SK-N-SH (cell line): ENCODE measurements around the gene RPAP3. TPM values are rescaled to one million over a fixed set of nuclear protein-coding genes. Genes with fewer than 3 reads are reported as not detected.

ENCODE experiments used
- CTCF ChIA-PET: fragments of 300-600, 350-600 bp; formaldehyde crosslinking; extraction: SDS; loops from one replicate; lab custom pipeline; 2021; lab: Yijun Ruan, JAX
- POLR2A ChIA-PET: fragments of 350-600 bp; sonication (Branson Sonifier 250); formaldehyde crosslinking; extraction: SDS; loops from one replicate; lab custom pipeline; 2020; ENCODE audit warnings: antibody characterized with exemption, inconsistent platforms; lab: Yijun Ruan, JAX
- DNase-seq: peaks from one replicate; pipeline ENCODE4 v3.0.0; 2012
- H2AFZ ChIP-seq: fragments of 200-600 bp; sonication (generic); 2 replicates; pipeline ENCODE4 v1.8.1; 2016; ENCODE audit warnings: antibody characterized with exemption, mild to moderate bottlenecking, low read depth
- H3F3A ChIP-seq: fragments of 200-600 bp; sonication (generic); replicated peaks from 2 replicates; pipeline ENCODE3; 2016; ENCODE audit warnings: antibody characterized with exemption, mild to moderate bottlenecking; ENCODE audit not compliant: insufficient read depth
- H3K27ac ChIP-seq, 2 experiments: fragments of 200-500 bp in 1 of 2; fragments of 200-600 bp in 1 of 2; sonication (Bioruptor generic) in 1 of 2; sonication (generic), shearing (Covaris generic) in 1 of 2; 2 replicates each; pipeline versions ENCODE4 v1.5.1 to v1.6.1; 2014 to 2016; ENCODE audit warnings: low read depth in 2 of 2, inconsistent platforms in 1 of 2, low read length in 1 of 2, mild to moderate bottlenecking in 1 of 2, mixed read lengths in 1 of 2
- H3K27me3 ChIP-seq: fragments of 200-600 bp; sonication (generic), shearing (Covaris generic); 2 replicates; pipeline ENCODE4 v1.6.1; 2016; ENCODE audit warnings: mixed run types; ENCODE audit not compliant: insufficient read depth
- H3K36me3 ChIP-seq, 2 experiments: fragments of 200-500 bp in 1 of 2; fragments of 200-600 bp in 1 of 2; sonication (Bioruptor generic) in 1 of 2; sonication (generic) in 1 of 2; replicated peaks in 1 of 2; 2 replicates each; pipeline versions ENCODE3 to v1.5.1; 2014 to 2016; ENCODE audit warnings: low read length in 1 of 2, mild to moderate bottlenecking in 1 of 2; ENCODE audit not compliant: insufficient read depth in 2 of 2, control insufficient read depth in 1 of 2
- H3K4me1 ChIP-seq, 2 experiments: fragments of 200-500 bp in 1 of 2; fragments of 200-600 bp in 1 of 2; sonication (Bioruptor generic) in 1 of 2; sonication (generic), shearing (Covaris generic) in 1 of 2; 2 replicates each; pipeline versions ENCODE4 v1.5.1 to v1.6.1; 2014 to 2016; ENCODE audit warnings: low read depth in 1 of 2, low read length in 1 of 2, mixed run types in 1 of 2; ENCODE audit not compliant: insufficient read depth in 2 of 2, control insufficient read depth in 1 of 2
- H3K4me2 ChIP-seq: fragments of 200-600 bp; sonication (generic), shearing (Covaris generic); 2 replicates; pipeline ENCODE4 v1.6.1; 2017; ENCODE audit warnings: mixed run types
- H3K4me3 ChIP-seq, 2 experiments: fragments of 200-500 bp in 1 of 2; fragments of 200-600 bp in 1 of 2; sonication (Bioruptor generic) in 1 of 2; sonication (generic), shearing (Covaris generic) in 1 of 2; 2 replicates each; pipeline versions ENCODE4 v1.5.1 to v1.8.1; 2014 to 2016; ENCODE audit warnings: low read depth in 2 of 2, inconsistent platforms in 1 of 2, low read length in 1 of 2, mild to moderate bottlenecking in 1 of 2, mixed read lengths in 1 of 2, moderate library complexity in 1 of 2
- H3K79me2 ChIP-seq: fragments of 200-600 bp; sonication (generic); 2 replicates; pipeline ENCODE4 v1.8.1; 2017; ENCODE audit warnings: mild to moderate bottlenecking; ENCODE audit not compliant: insufficient read depth
- H3K9ac ChIP-seq: fragments of 200-600 bp; sonication (generic); 2 replicates; pipeline ENCODE4 v1.6.1; 2017; ENCODE audit warnings: mixed run types
- H3K9me2 ChIP-seq: fragments of 200-600 bp; sonication (generic); 2 replicates; pipeline ENCODE4 v1.6.1; 2017; ENCODE audit warnings: mixed run types
- H3K9me3 ChIP-seq: fragments of 200-600 bp; sonication (generic); 2 replicates; pipeline ENCODE4 v1.6.1; 2017; ENCODE audit warnings: mixed run types, mild to moderate bottlenecking, moderate library complexity
- H4K20me1 ChIP-seq: fragments of 200-600 bp; sonication (generic); 2 replicates; pipeline ENCODE4 v1.6.1; 2017; ENCODE audit warnings: mild to moderate bottlenecking, mixed run types; ENCODE audit not compliant: insufficient read depth
- CHD2 ChIP-seq: fragments of 150-350 bp; IDR thresholded peaks from 2 replicates; pipeline ENCODE4 v1.6.1; 2018; ENCODE audit warnings: low read length; ENCODE audit not compliant: partially characterized antibody
- ELF1 ChIP-seq: IDR thresholded peaks from 2 replicates; pipeline ENCODE4 v1.4.0; 2012
- FOXJ3 ChIP-seq: sonication (generic); formaldehyde crosslinking; IDR thresholded peaks from 2 replicates; pipeline ENCODE4 v1.5.1; 2020; ENCODE audit warnings: mild to moderate bottlenecking, missing genetic modification reagents
- FOXM1 ChIP-seq: IDR thresholded peaks from 2 replicates; pipeline ENCODE4 v1.4.0; 2012; ENCODE audit warnings: low read depth, mild to moderate bottlenecking
- JUND ChIP-seq: IDR thresholded peaks from 2 replicates; pipeline ENCODE4 v1.4.0; 2012
- MXI1 ChIP-seq: IDR thresholded peaks from 2 replicates; pipeline ENCODE4 v1.6.1; 2012; ENCODE audit warnings: mild to moderate bottlenecking, low read depth, low read length, improper control_type of control experiment
- NFIC ChIP-seq: IDR thresholded peaks from 2 replicates; pipeline ENCODE4 v1.4.0; 2012; ENCODE audit warnings: borderline replicate concordance
- POLR2AphosphoS5 ChIP-seq: IDR thresholded peaks from 2 replicates; pipeline ENCODE4 v1.6.1; 2012; ENCODE audit warnings: low read depth, low read length
- RAD21 ChIP-seq: IDR thresholded peaks from 2 replicates; pipeline ENCODE4 v1.6.1; 2012; ENCODE audit warnings: mild to moderate bottlenecking, low read length
- RFX5 ChIP-seq: IDR thresholded peaks from 2 replicates; pipeline ENCODE4 v1.6.1; 2012; ENCODE audit warnings: mild to moderate bottlenecking, improper control_type of control experiment, low read length
- TAF1 ChIP-seq: IDR thresholded peaks from 2 replicates; pipeline ENCODE4 v1.6.1; 2012; ENCODE audit warnings: low read depth, mild to moderate bottlenecking, low read length, moderate library complexity, borderline replicate concordance
- TCF12 ChIP-seq: IDR thresholded peaks from 2 replicates; pipeline ENCODE4 v1.4.0; 2012
- TEAD4 ChIP-seq: IDR thresholded peaks from 2 replicates; pipeline ENCODE4 v1.4.0; 2012; ENCODE audit warnings: mild to moderate bottlenecking, borderline replicate concordance; ENCODE audit not compliant: insufficient read depth
- WGBS: methylation state at CpG from one replicate; pipeline ENCODE4 v1.1.6; 2017; ENCODE audit warnings: low lambda C conversion rate; 5-methylcytosine and 5-hydroxymethylcytosine counted together
- polyA plus RNA-seq, 3 experiments: library from polyadenylated mRNA; depleted of rRNA; stranded (reverse); fragments of >200 nt; gene quantifications; 2 replicates each; pipeline ENCODE4 v1.2.3, GENCODE V29; 2012
- TF ChIP-seq, protein P1 (sequence below): IDR thresholded peaks from 2 replicates; pipeline ENCODE4 v1.4.0; 2012; ENCODE audit warnings: low read depth
- TF ChIP-seq, protein P2 (sequence below): IDR thresholded peaks from 2 replicates; pipeline ENCODE4 v1.6.1; 2012; ENCODE audit warnings: mild to moderate bottlenecking, low read depth, low read length, moderate library complexity
- TF ChIP-seq, protein P3 (sequence below): IDR thresholded peaks from 2 replicates; pipeline ENCODE4 v1.4.0; 2012; ENCODE audit warnings: low read depth, borderline replicate concordance
- TF ChIP-seq, protein P4 (sequence below): IDR thresholded peaks from 2 replicates; pipeline ENCODE4; 2012

Gene RPAP3
- polyA plus RNA-seq, 1 of the 3 experiments (the other 2 are of a cell fraction), result 6.7 TPM

DNA sequence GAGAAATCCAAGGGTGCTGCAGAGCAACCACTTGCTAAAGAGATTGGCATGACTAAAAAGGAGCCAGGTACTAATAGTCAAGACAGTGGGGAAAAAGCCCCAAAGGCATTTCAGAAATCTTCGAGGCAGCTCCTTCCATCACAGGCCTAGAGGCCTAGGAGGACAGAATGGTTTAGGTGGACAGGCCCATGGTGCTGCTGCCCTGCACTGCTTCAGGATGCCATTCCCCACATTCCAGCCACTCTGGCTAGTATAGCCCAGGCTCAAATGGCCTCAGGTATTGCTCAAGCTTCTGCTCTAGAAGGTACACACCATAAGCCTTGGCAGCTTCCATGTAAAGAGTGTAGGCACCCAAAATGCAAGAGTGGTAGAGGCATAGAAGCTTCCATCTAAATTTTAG is 92.9 kb downstream of the RPAP3 start:
- H3K36me3 ChIP-seq, result peaks cover 0 to 4% of the 10 kb centered on the region in 2 experiments
- no peak overlapping the region for H3K4me2 ChIP-seq
- WGBS, result 0% methylated on average over 1 of the region's 1 CpG
- TF ChIP-seq FOXJ3 (no peak), FOXM1 (no peak), MXI1 (no peak), RFX5 (no peak), POLR2AphosphoS5 (no peak), CHD2 (no peak), TCF12 (no peak), TEAD4 (no peak)
- TF ChIP-seq, protein P1, sequence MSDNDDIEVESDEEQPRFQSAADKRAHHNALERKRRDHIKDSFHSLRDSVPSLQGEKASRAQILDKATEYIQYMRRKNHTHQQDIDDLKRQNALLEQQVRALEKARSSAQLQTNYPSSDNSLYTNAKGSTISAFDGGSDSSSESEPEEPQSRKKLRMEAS, result no peak
- TF ChIP-seq, protein P2, sequence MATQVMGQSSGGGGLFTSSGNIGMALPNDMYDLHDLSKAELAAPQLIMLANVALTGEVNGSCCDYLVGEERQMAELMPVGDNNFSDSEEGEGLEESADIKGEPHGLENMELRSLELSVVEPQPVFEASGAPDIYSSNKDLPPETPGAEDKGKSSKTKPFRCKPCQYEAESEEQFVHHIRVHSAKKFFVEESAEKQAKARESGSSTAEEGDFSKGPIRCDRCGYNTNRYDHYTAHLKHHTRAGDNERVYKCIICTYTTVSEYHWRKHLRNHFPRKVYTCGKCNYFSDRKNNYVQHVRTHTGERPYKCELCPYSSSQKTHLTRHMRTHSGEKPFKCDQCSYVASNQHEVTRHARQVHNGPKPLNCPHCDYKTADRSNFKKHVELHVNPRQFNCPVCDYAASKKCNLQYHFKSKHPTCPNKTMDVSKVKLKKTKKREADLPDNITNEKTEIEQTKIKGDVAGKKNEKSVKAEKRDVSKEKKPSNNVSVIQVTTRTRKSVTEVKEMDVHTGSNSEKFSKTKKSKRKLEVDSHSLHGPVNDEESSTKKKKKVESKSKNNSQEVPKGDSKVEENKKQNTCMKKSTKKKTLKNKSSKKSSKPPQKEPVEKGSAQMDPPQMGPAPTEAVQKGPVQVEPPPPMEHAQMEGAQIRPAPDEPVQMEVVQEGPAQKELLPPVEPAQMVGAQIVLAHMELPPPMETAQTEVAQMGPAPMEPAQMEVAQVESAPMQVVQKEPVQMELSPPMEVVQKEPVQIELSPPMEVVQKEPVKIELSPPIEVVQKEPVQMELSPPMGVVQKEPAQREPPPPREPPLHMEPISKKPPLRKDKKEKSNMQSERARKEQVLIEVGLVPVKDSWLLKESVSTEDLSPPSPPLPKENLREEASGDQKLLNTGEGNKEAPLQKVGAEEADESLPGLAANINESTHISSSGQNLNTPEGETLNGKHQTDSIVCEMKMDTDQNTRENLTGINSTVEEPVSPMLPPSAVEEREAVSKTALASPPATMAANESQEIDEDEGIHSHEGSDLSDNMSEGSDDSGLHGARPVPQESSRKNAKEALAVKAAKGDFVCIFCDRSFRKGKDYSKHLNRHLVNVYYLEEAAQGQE, result no peak
- TF ChIP-seq, all 33 proteins: peak for 0
- H2AFZ ChIP-seq, result no peak overlapping the region
- no peaks in the 10 kb centered on the region for H3F3A ChIP-seq
- no peak overlapping the region for H3K9ac ChIP-seq
- no peaks in the 10 kb centered on the region for H3K27me3 ChIP-seq
- no peak overlapping the region for H3K4me3 ChIP-seq
- ChIA-PET CTCF (interaction anchor here (1.3 to 1.4 kb wide), 2 partner anchors 39 to 74 kb away, joined by 4 read pairs; no protein-coding TSS in a partner anchor), POLR2A (no interaction called here)
- H4K20me1 ChIP-seq, result no peaks in the 10 kb centered on the region
- H3K27ac ChIP-seq, result no peak overlapping the region
- H3K79me2 ChIP-seq, result no peaks in the 10 kb centered on the region
- peaks cover 0 to 3% of the 10 kb centered on the region in 2 experiments; a peak in 2 of 4 replicates for H3K4me1 ChIP-seq
- DNase-seq, result no peak
- H3K9me2 ChIP-seq, result no peaks in the 10 kb centered on the region
- H3K9me3 ChIP-seq, result no peaks in the 10 kb centered on the region

DNA sequence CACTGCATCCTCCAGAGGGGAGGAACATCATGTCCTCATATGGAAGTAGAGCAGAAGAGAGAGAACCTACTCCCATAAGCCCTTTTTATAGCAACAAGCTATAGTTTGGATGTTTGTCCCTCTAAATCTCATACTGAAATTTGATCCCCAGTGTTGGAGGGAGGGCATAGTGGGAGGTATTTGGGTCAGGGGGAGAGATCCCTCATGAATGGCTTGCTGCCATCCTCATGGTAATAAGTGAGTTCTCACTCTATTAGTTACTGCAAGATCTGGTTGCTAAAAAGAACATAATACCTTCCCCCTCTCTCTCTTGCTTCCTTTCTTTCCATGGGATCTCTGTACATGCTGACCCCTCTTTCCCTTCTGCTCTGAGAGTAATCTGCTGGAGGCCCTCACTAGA is 93.9 kb downstream of the RPAP3 start:
- ChIA-PET CTCF (no interaction called here), POLR2A (no interaction called here)
- Histone ChIP-seq H3K4me1 (peaks cover 0 to 3% of the 10 kb centered on the region in 2 experiments; a peak in 2 of 4 replicates), H3K27ac (no peak overlapping the region), H3K79me2 (no peaks in the 10 kb centered on the region), H4K20me1 (no peaks in the 10 kb centered on the region), H3K27me3 (no peaks in the 10 kb centered on the region), H2AFZ (no peak overlapping the region), H3K9me3 (no peaks in the 10 kb centered on the region), H3F3A (no peaks in the 10 kb centered on the region), H3K36me3 (peaks cover 0 to 4% of the 10 kb centered on the region in 2 experiments), H3K9me2 (no peaks in the 10 kb centered on the region), H3K4me3 (no peak overlapping the region), H3K4me2 (no peak overlapping the region), H3K9ac (no peak overlapping the region)
- TF ChIP-seq, protein P3, sequence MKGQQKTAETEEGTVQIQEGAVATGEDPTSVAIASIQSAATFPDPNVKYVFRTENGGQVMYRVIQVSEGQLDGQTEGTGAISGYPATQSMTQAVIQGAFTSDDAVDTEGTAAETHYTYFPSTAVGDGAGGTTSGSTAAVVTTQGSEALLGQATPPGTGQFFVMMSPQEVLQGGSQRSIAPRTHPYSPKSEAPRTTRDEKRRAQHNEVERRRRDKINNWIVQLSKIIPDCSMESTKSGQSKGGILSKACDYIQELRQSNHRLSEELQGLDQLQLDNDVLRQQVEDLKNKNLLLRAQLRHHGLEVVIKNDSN, result no peak
- TF ChIP-seq, protein P4, sequence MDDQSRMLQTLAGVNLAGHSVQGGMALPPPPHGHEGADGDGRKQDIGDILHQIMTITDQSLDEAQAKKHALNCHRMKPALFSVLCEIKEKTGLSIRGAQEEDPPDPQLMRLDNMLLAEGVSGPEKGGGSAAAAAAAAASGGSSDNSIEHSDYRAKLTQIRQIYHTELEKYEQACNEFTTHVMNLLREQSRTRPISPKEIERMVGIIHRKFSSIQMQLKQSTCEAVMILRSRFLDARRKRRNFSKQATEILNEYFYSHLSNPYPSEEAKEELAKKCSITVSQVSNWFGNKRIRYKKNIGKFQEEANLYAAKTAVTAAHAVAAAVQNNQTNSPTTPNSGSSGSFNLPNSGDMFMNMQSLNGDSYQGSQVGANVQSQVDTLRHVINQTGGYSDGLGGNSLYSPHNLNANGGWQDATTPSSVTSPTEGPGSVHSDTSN, result no peak
- TF ChIP-seq RFX5, result no peak
- TF ChIP-seq NFIC, result no peak
- TF ChIP-seq FOXM1, result no peak
- TF ChIP-seq, protein P1, result no peak
- TF ChIP-seq TAF1, result no peak
- TF ChIP-seq RAD21, result no peak
- no peak for TF ChIP-seq ELF1
- TF ChIP-seq POLR2AphosphoS5, result no peak
- TF ChIP-seq JUND, result no peak
- DNase-seq, result no peak
